Measurements from ENCODE around the gene PTH2R.
"Not testable (repeated sequence)": the region's sequence is repeated elsewhere in the genome, so short reads cannot be mapped to it uniquely, and the experiment has no call there.

Gene PTH2R

GRCh38 chr2:208392300-208392699 lies 14.3 kb upstream of the PTH2R start:
- DNase-seq: no peak

GRCh38 chr2:208396796-208397195 lies 9.8 kb upstream of the PTH2R start:
- not testable (repeated sequence) for DNase-seq

- no peak for DNase-seq
These were observed 7.4 kb upstream of the PTH2R start for GRCh38 chr2:208399201-208399600.

- DNase-seq: peak; percentile 53
These were observed 1.1 kb downstream of the PTH2R start for GRCh38 chr2:208407667-208408066.

GRCh38 chr2:208413931-208414330 lies 7.3 kb downstream of the PTH2R start:
- no peak for DNase-seq

GRCh38 chr2:208415255-208415654 lies 8.7 kb downstream of the PTH2R start:
- no peak for DNase-seq

GRCh38 chr2:208415897-208416296 lies 9.3 kb downstream of the PTH2R start:
- DNase-seq: no peak

GRCh38 chr2:208426412-208427045 lies 19.9 kb downstream of the PTH2R start:
- no peak for DNase-seq

GRCh38 chr2:208437755-208438154 lies 31.2 kb downstream of the PTH2R start:
- no peak for DNase-seq

- no peak for DNase-seq
These were observed 34.1 kb downstream of the PTH2R start for GRCh38 chr2:208440716-208441115.

GRCh38 chr2:208441951-208442350 lies 35.4 kb downstream of the PTH2R start:
- no peak for DNase-seq

GRCh38 chr2:208447447-208447846 lies 40.9 kb downstream of the PTH2R start:
- not testable (repeated sequence) for DNase-seq

GRCh38 chr2:208451061-208451460 lies 44.5 kb downstream of the PTH2R start:
- no peak for DNase-seq

GRCh38 chr2:208454861-208455260 lies 48.3 kb downstream of the PTH2R start:
- no peak for DNase-seq

- DNase-seq: no peak
These were observed 57.1 kb downstream of the PTH2R start for GRCh38 chr2:208463721-208464120.

- DNase-seq: no peak
These were observed 57.6 kb downstream of the PTH2R start for GRCh38 chr2:208464205-208464604.

GRCh38 chr2:208466151-208466919 lies 59.7 kb downstream of the PTH2R start:
- DNase-seq: peak; percentile 49

- DNase-seq: no peak
These were observed 60.3 kb downstream of the PTH2R start for GRCh38 chr2:208466920-208467298.

GRCh38 chr2:208467564-208467963 lies 61.0 kb downstream of the PTH2R start:
- DNase-seq: no peak

- no peak for DNase-seq
These were observed 71.1 kb downstream of the PTH2R start for GRCh38 chr2:208477741-208478140.

- no peak for DNase-seq
These were observed 72.8 kb downstream of the PTH2R start for GRCh38 chr2:208479342-208479741.

GRCh38 chr2:208481945-208482344 lies 75.4 kb downstream of the PTH2R start:
- DNase-seq: not testable (repeated sequence)

- DNase-seq: not testable (repeated sequence)
These were observed 75.9 kb downstream of the PTH2R start for GRCh38 chr2:208482453-208483015.

- no peak for DNase-seq
These were observed 78.8 kb downstream of the PTH2R start for GRCh38 chr2:208485390-208485789.

All from NCI-H2081 treated with DMSO at 0.1 percent for 48 hours (cell line).